ENCODE data around the gene RICTOR. TPM values are rescaled to one million over a fixed set of nuclear protein-coding genes. Genes with fewer than 3 reads are reported as not detected.

The RICTOR gene
- 51.1 TPM for total RNA-seq
- long read RNA-seq, full-length matches to known transcripts, result 7 of 17 reads
- long read RNA-seq, partial matches to known transcripts, result 7 of 17 reads
- long read RNA-seq, other reads (novel, unspliced or antisense), result 3 of 17 reads

DNA sequence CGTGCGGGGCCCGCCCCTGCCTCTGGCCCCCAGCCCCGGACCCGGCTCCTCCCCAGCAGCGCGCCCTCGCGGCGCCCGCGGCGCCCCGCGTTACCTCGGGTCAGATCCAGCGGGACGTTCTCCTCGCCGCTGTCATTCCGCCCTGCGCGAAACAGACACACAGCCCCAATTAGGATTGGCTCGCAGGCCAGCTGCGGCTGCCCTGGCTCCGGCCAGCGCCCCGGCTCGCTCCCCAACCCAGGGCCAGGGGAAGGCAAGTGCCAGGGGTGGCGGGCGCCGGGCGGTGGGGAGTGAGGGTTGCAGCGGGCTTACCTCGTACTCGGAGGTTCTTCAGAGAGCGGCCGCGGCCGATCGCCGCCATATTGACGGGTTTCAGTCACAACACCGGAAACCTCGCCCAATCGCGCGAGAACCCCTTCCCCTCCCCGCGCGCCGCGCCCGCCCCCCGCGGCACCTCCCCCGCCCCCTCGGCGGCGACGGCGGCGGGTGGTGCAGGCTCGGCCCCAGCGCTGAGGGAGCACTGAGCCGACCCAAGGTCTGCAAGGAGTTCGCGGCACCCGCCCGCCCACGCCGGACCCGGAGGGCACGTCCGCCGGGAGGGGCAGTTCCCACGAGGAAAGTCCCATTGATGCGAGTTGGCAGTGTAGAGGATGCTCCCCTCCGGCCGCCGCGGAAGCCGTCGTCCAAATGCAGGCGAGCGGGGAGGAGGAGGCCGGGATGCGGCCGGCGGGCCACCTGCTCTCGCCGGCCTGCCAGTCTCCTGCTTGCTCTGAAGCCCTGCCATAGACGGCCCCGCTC, at the start of gene RICTOR:
TSS of gene RICTOR (minus strand) at position 383 of the 798 bp plus-strand sequence. CDS start at position 361, 22 bp downstream.
- TF ChIP-seq, protein P1, sequence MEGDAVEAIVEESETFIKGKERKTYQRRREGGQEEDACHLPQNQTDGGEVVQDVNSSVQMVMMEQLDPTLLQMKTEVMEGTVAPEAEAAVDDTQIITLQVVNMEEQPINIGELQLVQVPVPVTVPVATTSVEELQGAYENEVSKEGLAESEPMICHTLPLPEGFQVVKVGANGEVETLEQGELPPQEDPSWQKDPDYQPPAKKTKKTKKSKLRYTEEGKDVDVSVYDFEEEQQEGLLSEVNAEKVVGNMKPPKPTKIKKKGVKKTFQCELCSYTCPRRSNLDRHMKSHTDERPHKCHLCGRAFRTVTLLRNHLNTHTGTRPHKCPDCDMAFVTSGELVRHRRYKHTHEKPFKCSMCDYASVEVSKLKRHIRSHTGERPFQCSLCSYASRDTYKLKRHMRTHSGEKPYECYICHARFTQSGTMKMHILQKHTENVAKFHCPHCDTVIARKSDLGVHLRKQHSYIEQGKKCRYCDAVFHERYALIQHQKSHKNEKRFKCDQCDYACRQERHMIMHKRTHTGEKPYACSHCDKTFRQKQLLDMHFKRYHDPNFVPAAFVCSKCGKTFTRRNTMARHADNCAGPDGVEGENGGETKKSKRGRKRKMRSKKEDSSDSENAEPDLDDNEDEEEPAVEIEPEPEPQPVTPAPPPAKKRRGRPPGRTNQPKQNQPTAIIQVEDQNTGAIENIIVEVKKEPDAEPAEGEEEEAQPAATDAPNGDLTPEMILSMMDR (IDR thresholded peaks at IDR 0.05), result no peak
- intact Hi-C loops (cut with DNase I), result no loop called here
- peak; percentile 96 for ATAC-seq

GRCh38 chr5:39121922-39122321, 47.7 kb upstream of the RICTOR start:
- Histone ChIP-seq H3K4me1 (no peaks in the 10 kb centered on the region), H3K36me3 (peaks cover 11% of the 10 kb centered on the region), H3K9me3 (no peaks in the 10 kb centered on the region), H3K4me3 (no peak overlapping the region), H3K27ac (no peak overlapping the region), H3K27me3 (no peaks in the 10 kb centered on the region)
- no peak for DNase-seq
- intact Hi-C loops (cut with DNase I), result no loop called here
- TF ChIP-seq, protein P1 (IDR thresholded peaks at IDR 0.05), result no peak
- no peak for ATAC-seq

More for the DNA sequence above, at the start of gene RICTOR:
- Histone ChIP-seq H3K4me1 (peaks cover 31% of the 10 kb centered on the region), H3K36me3 (no peaks in the 10 kb centered on the region), H3K27me3 (no peaks in the 10 kb centered on the region), H3K9me3 (no peaks in the 10 kb centered on the region), H3K4me3 (peak within 1 kb of the TSS; percentile 80), H3K27ac (peak within 1 kb of the TSS; percentile 97)
- DNase-seq, result peak; percentile 96

DNA sequence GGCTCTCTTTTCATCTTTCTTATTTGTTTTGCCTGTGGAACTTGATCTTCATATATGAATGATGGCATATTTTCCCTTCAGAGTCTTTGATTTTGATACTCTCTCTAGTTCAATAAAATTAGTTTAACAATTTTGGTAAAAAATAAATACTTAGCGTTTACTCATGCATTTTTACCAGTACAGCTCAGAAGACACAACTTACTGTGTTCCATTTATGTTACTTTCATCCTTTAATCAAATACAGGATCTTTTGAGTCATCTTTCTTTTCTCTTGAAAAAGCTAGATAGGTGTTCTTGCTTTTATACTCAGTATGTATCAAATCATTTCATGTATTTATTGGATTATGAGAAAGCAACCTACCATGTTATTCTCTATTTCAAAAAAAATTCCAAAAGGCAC, 47.1 kb upstream of the RICTOR start:
- Histone ChIP-seq H3K27me3 (no peaks in the 10 kb centered on the region), H3K27ac (no peak overlapping the region), H3K9me3 (no peaks in the 10 kb centered on the region), H3K4me1 (no peaks in the 10 kb centered on the region), H3K4me3 (no peak overlapping the region), H3K36me3 (peaks cover 11% of the 10 kb centered on the region)
- intact Hi-C loops (cut with DNase I), result no loop called here
- TF ChIP-seq, protein P1 (IDR thresholded peaks at IDR 0.05), result no peak
- ATAC-seq (no peak), DNase-seq (no peak)

DNA sequence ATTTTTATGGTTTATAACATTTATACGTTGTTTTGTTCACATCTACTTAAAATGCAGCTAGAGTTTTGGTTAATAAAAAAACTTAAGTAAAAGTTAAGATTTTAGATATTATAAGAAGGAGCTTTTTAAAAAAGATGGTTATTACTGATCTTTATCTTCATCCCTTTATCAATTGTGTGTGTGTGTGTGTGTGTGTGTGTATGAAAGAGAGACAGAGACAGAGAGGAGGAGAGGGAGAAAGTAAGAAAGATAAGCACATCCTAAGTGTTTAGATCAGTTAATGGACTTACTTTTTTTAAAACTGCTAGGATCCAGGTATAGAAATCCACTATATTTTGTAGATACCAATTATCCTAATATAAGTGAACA, 45.8 kb upstream of the RICTOR start:
- no peaks in the 10 kb centered on the region for H3K4me1 ChIP-seq
- ATAC-seq (no peak), DNase-seq (no peak)
- no peaks in the 10 kb centered on the region for H3K9me3 ChIP-seq
- no peak overlapping the region for H3K4me3 ChIP-seq
- H3K36me3 ChIP-seq, result peaks cover 11% of the 10 kb centered on the region
- no peak overlapping the region for H3K27ac ChIP-seq
- no peaks in the 10 kb centered on the region for H3K27me3 ChIP-seq
- intact Hi-C loops (cut with DNase I), result no loop called here
- TF ChIP-seq, protein P1 (IDR thresholded peaks at IDR 0.05), result no peak

GRCh38 chr5:39119404-39120051, 45.3 kb upstream of the RICTOR start:
- Histone ChIP-seq H3K36me3 (peaks cover 11% of the 10 kb centered on the region), H3K27ac (no peak overlapping the region), H3K27me3 (no peaks in the 10 kb centered on the region), H3K4me3 (no peak overlapping the region), H3K4me1 (no peaks in the 10 kb centered on the region), H3K9me3 (no peaks in the 10 kb centered on the region)
- intact Hi-C loops (cut with DNase I), result no loop called here
- ATAC-seq (no peak), DNase-seq (no peak)
- TF ChIP-seq, protein P1 (IDR thresholded peaks at IDR 0.05), result no peak

Measured in upper lobe of right lung (tissue), 1 donor.